Left lung (tissue), 10 donors: ENCODE results near the gene USP48. TPM values are rescaled to one million over a fixed set of nuclear protein-coding genes. Genes with fewer than 3 reads are reported as not detected.
A peak's percentile ranks its signal among the peaks of the same experiment; 100 is the strongest.

ENCODE experiments used
- ATAC-seq: fragments of 200-7000 bp; cut with Tn5 transposase; one replicate; pipeline ENCODE4 v1.9.1; 2020; ENCODE audit warnings: moderate library complexity
- DNase-seq, 4 donors: peaks; one replicate each; pipeline ENCODE4 v3.0.0-alpha.2; 2013 to 2020
- H3K27ac ChIP-seq, 2 donors: fragments of 200-600 bp; sonication (generic) in 1 of 2; one replicate each; pipeline versions ENCODE4 v1.5.0 to v1.8.0; 2020 to 2021
- H3K27me3 ChIP-seq, 2 donors: fragments of 200-600 bp; sonication (generic) in 1 of 2; one replicate each; pipeline versions ENCODE4 v1.5.0 to v1.8.0; 2020 to 2021
- H3K36me3 ChIP-seq, 2 donors: fragments of 200-600 bp; sonication (generic) in 1 of 2; one replicate each; pipeline versions ENCODE4 v1.5.0 to v1.8.0; 2020 to 2021
- H3K4me1 ChIP-seq, 2 donors: fragments of 200-600 bp; one replicate each; pipeline ENCODE4 v1.8.0; 2021
- H3K4me3 ChIP-seq, 2 donors: fragments of 200-600 bp; sonication (generic) in 1 of 2; one replicate each; pipeline versions ENCODE4 v1.5.0 to v1.8.0; 2020 to 2021; ENCODE audit warnings: mild to moderate bottlenecking in 1 of 2
- H3K9me3 ChIP-seq, 2 donors: fragments of 200-600 bp; sonication (generic) in 1 of 2; one replicate each; pipeline versions ENCODE4 v1.5.0 to v1.8.0; 2020 to 2021
- intact Hi-C, 2 donors: fragments of 100-400 bp; cut with DNase I; formaldehyde crosslinking; loops; one replicate each; pipeline versions ENCODE4 v1.11.2 to v1.14.2; 2022
- polyA plus RNA-seq, 6 donors: library from polyadenylated mRNA; unstranded; fragments of 120-200 nt; gene quantifications; one replicate each; pipeline ENCODE4 v1.2.1, GENCODE V29; 2013; ENCODE audit not compliant: insufficient read length in 6 of 6
- total RNA-seq, 2 donors: library from RNA; stranded (reverse); fragmentation: NEBNext Ultra II Directional; extraction: Animal tissue kit (Norgen Biotek cat#: 25700); gene quantifications; one replicate each; pipeline ENCODE4 v1.2.1, GENCODE V29; 2021
- TF ChIP-seq, protein P1 (sequence below), 2 donors: fragments of 200-600 bp; sonication (generic) in 1 of 2; IDR thresholded peaks; one replicate each; pipeline versions ENCODE4 v1.5.0 to v1.8.0; 2021; ENCODE audit warnings: antibody characterized with exemption in 2 of 2
- donor health status: DM: no; HTN: yes; CAD: no.
- donor health status: DM: no; HTN: no; CAD: no.

USP48 gene
- total and polyA plus RNA-seq, 8 donors, result 57.9 to 95.6 (median 80.9) TPM

- ATAC-seq, result no peak
- peaks cover 0 to 48% of the 10 kb centered on the region in 2 donors for H3K36me3 ChIP-seq
These were observed 37.8 kb upstream of the USP48 start for GRCh38 chr1:21820597-21821232.

DNA sequence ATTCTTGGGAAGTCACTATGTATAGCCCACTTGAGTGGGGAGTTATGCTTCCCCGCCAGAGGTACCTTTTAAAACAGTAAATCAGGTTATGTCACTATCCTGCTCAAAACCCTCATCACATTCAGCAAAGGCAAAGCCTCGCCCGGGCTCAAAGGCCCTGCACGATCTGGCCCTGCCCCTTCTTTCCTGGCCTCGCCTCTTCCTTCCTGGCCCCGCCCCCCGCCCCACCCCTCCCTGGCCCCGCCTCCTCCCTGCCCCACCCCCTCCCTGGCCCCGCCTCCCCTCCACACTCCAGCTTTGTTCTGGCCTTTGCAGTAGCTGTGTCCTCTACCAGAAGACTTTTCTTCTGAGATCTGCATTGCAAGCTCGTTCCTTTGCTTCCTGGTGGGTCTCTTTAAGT, 35.7 kb upstream of the USP48 start:
- Histone ChIP-seq H3K36me3 (peaks cover 0 to 28% of the 10 kb centered on the region in 2 donors), H3K27me3 (peaks cover 0 to 14% of the 10 kb centered on the region in 2 donors), H3K4me1 (peaks cover 0 to 17% of the 10 kb centered on the region in 2 donors), H3K27ac (no peak overlapping the region), H3K4me3 (no peak overlapping the region), H3K9me3 (no peaks in the 10 kb centered on the region)
- DNase-seq, result no peak
- no peak for ATAC-seq
- TF ChIP-seq, protein P1, sequence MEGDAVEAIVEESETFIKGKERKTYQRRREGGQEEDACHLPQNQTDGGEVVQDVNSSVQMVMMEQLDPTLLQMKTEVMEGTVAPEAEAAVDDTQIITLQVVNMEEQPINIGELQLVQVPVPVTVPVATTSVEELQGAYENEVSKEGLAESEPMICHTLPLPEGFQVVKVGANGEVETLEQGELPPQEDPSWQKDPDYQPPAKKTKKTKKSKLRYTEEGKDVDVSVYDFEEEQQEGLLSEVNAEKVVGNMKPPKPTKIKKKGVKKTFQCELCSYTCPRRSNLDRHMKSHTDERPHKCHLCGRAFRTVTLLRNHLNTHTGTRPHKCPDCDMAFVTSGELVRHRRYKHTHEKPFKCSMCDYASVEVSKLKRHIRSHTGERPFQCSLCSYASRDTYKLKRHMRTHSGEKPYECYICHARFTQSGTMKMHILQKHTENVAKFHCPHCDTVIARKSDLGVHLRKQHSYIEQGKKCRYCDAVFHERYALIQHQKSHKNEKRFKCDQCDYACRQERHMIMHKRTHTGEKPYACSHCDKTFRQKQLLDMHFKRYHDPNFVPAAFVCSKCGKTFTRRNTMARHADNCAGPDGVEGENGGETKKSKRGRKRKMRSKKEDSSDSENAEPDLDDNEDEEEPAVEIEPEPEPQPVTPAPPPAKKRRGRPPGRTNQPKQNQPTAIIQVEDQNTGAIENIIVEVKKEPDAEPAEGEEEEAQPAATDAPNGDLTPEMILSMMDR (IDR thresholded peaks at IDR 0.05), result no peak
- intact Hi-C loops, result no loop called here

More at GRCh38 chr1:21820597-21821232, 37.8 kb upstream of the USP48 start:
- Histone ChIP-seq H3K4me3 (no peak overlapping the region), H3K4me1 (peaks cover 0 to 7% of the 10 kb centered on the region in 2 donors), H3K27me3 (no peaks in the 10 kb centered on the region), H3K9me3 (no peaks in the 10 kb centered on the region), H3K27ac (no peak overlapping the region)
- no peak for DNase-seq
- intact Hi-C loops, result no loop called here
- TF ChIP-seq, protein P1 (IDR thresholded peaks at IDR 0.05), result no peak

DNA sequence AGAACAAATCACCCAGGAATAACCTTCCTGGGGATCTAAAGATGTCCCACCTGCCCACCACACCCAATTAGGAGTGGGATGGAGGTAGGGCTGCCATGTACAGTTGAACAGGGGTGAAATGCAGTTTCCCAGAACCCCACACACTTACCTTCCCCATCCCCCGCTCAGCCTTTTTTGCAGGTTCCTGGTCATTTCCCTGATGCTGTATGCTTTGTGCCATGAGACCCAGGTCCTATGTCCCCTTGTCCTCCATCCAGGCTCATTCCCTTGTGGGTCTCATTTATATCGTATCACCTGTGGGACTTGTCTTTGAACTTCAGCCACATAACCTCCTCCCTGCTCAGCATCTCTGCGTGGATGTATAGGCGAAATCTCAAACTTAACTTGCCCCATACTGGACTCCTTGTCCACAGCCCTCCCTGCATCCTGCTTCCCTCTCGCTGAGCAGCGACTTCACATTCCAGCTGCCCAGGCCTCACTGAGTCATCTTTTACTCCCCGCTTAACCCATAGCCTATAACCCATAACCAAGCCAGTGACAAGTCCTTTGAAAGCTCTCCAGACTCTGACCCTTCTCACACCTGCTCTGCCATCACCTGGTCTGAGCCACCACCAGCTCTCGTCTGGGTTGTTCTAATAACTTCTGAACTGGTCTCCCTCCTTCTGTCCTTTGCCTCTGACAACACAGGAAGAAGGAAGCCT, 33.8 kb upstream of the USP48 start:
- no peak overlapping the region for H3K4me3 ChIP-seq
- DNase-seq (no peak), ATAC-seq (no peak)
- intact Hi-C loops, result no loop called here
- peaks cover 0 to 17% of the 10 kb centered on the region in 2 donors for H3K4me1 ChIP-seq
- TF ChIP-seq, protein P1 (IDR thresholded peaks at IDR 0.05), result no peak
- peaks cover 0 to 30% of the 10 kb centered on the region in 2 donors for H3K27me3 ChIP-seq
- H3K27ac ChIP-seq, result no peak overlapping the region
- peaks cover 0 to 9% of the 10 kb centered on the region in 2 donors for H3K36me3 ChIP-seq
- no peaks in the 10 kb centered on the region for H3K9me3 ChIP-seq

DNA sequence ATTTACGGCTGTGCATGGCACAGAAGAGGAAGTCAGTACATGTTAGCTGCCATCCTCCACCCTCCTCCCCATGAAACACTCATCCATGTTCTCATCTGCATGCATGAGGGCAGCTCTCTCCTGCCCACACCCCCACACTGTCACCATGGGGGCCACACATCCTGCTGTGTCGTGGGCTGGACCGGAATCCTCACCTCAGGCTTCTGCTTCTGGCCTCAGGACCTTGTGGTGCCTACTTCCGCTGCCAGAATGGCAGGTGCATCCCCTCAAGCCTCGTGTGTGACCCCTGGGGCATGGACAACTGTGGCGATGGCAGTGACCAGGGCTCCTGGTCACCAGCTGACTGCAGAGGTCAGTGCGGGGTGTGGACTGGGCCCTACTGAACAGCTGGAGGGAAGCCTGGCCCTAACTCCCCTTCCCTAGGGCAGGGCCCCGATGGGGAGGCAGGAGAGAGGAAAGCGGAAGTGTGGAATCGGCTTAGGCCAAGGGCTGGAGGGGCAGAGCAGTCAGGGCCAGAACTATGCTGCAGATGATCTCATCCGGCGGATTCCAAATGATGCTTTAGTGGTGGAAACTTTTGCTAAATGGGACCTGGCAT, 32.9 kb upstream of the USP48 start:
- TF ChIP-seq, protein P1 (IDR thresholded peaks at IDR 0.05), result no peak
- ATAC-seq (peak; percentile 23), DNase-seq (no peak)
- H3K36me3 ChIP-seq, result no peaks in the 10 kb centered on the region
- H3K27me3 ChIP-seq, result peaks cover 0 to 30% of the 10 kb centered on the region in 2 donors
- peaks cover 0 to 17% of the 10 kb centered on the region in 2 donors for H3K4me1 ChIP-seq
- no peak overlapping the region for H3K4me3 ChIP-seq
- no peaks in the 10 kb centered on the region for H3K9me3 ChIP-seq
- H3K27ac ChIP-seq, result no peak overlapping the region
- intact Hi-C loops, result no loop called here

GRCh38 chr1:21814981-21815582, 32.1 kb upstream of the USP48 start:
- Histone ChIP-seq H3K27me3 (peaks cover 0 to 30% of the 10 kb centered on the region in 2 donors), H3K4me1 (peaks cover 0 to 17% of the 10 kb centered on the region in 2 donors), H3K27ac (no peak overlapping the region), H3K36me3 (no peaks in the 10 kb centered on the region), H3K9me3 (no peaks in the 10 kb centered on the region), H3K4me3 (no peak overlapping the region)
- DNase-seq (no peak), ATAC-seq (peak; percentile 82)
- intact Hi-C loops, result no loop called here
- TF ChIP-seq, protein P1 (IDR thresholded peaks at IDR 0.05), result no peak
